HEK293T (cell line): ENCODE measurements around the gene SALL1.
A peak's percentile ranks its signal among the peaks of the same experiment; 100 is the strongest.

Experiments used
- BHLHE40 ChIP-seq: fragments of 450-650 bp; IDR thresholded peaks from 2 replicates; pipeline ENCODE4 v1.6.1; 2016; ENCODE audit warnings: mild to moderate bottlenecking, moderate library complexity, borderline replicate concordance
- FOXK2 ChIP-seq: fragments of 450-650 bp; IDR thresholded peaks from 2 replicates; pipeline ENCODE4 v1.6.1; 2016; ENCODE audit warnings: mild to moderate bottlenecking
- TARDBP ChIP-seq: fragments of 450-650 bp; IDR thresholded peaks from 2 replicates; pipeline ENCODE4 v1.6.1; 2016

DNA sequence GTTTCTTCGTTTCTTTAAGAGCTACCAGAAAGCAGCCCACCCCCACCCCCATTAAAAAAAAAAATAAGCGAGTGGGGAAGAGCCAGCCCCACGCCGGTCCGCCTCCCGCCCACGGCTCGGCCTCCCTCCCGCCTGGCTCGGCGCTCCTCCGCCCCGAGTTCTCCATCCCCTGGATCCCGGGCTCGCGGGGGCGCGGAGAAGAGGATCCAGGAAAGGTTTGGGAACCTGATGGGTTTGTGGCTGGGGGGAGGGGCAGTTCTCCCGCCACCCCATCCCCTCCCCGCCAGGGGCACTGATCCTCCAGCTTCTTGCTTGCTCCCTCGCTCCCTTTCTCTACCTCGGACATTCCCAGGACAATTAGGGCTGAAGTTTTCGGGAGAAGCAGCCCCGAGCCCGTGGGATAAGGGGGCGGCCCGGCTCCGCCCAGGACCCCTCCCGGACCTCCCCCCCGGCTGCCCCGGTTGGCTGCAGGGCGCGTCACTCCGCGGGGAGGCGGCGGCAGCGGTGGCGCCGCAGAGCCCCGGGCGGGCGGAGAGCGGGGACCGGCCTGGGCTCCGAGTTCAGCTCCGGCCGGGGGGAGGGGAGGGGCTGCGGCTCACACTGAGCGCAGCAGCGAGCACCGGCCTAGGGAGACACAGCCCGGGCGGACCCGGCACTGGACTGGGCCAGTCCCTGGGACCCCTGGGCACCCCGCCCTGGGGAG lies 1.0 kb upstream of the SALL1 start:
- TF ChIP-seq FOXK2 (no peak), TARDBP (peak; percentile 39; the same call in 1 of the 2 replicates), BHLHE40 (no peak)
